ENCODE results near the gene PLD6.

GRCh38 chr17:17204635-17205231 is 1.4 kb downstream of the PLD6 start:
- no peak for TF ChIP-seq EZH2phosphoT487 (conservative IDR thresholded peaks at IDR 0.05; ENCODE audit: low read length)
- TF ChIP-seq, protein P1, sequence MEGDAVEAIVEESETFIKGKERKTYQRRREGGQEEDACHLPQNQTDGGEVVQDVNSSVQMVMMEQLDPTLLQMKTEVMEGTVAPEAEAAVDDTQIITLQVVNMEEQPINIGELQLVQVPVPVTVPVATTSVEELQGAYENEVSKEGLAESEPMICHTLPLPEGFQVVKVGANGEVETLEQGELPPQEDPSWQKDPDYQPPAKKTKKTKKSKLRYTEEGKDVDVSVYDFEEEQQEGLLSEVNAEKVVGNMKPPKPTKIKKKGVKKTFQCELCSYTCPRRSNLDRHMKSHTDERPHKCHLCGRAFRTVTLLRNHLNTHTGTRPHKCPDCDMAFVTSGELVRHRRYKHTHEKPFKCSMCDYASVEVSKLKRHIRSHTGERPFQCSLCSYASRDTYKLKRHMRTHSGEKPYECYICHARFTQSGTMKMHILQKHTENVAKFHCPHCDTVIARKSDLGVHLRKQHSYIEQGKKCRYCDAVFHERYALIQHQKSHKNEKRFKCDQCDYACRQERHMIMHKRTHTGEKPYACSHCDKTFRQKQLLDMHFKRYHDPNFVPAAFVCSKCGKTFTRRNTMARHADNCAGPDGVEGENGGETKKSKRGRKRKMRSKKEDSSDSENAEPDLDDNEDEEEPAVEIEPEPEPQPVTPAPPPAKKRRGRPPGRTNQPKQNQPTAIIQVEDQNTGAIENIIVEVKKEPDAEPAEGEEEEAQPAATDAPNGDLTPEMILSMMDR (IDR thresholded peaks at IDR 0.05; ENCODE audit: insufficient read depth, low read length, poor library complexity, severe bottlenecking) = no peak
